ENCODE results near the gene NADK2. TPM values are rescaled to one million over a fixed set of nuclear protein-coding genes. Genes with fewer than 3 reads are reported as not detected.

NADK2 gene
- total RNA-seq, 1 experiment from 2014 or later = 21.2 TPM

GRCh38 chr5:36232533-36232932 lies 9.2 kb downstream of the NADK2 start:
- Histone ChIP-seq H3K4me3 (replicated peaks in 1 of 2; ENCODE audit: low read depth in 1 of 2, low read length in 2 of 2) (no peak overlapping the region), H3K27ac (ENCODE audit: low read depth, low read length) (no peak overlapping the region), H3K4me1 (ENCODE audit: control insufficient read depth in 1 of 2, insufficient read depth in 2 of 2, low read length in 2 of 2) (peaks cover 0 to 1% of the 10 kb centered on the region in 2 experiments; a peak in 2 of 4 replicates), H3K9ac (ENCODE audit: low read length) (no peak overlapping the region), H3K79me2 (ENCODE audit: insufficient read depth, low read length) (peaks cover 3% of the 10 kb centered on the region; the same call in 1 of the 2 replicates), H3K9me3 (ENCODE audit: control insufficient read depth in 1 of 2, insufficient read depth in 1 of 2, low read depth in 1 of 2, low read length in 2 of 2) (no peaks in the 10 kb centered on the region), H3K4me2 (ENCODE audit: low read length) (no peak overlapping the region), H3K27me3 (ENCODE audit: insufficient read depth, low read length) (no peaks in the 10 kb centered on the region), H4K20me1 (ENCODE audit: insufficient read depth) (no peaks in the 10 kb centered on the region; the same call in 1 of the 2 replicates), H2AFZ (ENCODE audit: low read depth, low read length, poor library complexity, severe bottlenecking) (no peak overlapping the region), H3K9me2 (ENCODE audit: insufficient read depth) (no peaks in the 10 kb centered on the region; the same call in 1 of the 2 replicates), H3K36me3 (ENCODE audit: control insufficient read depth in 1 of 2, insufficient read depth in 2 of 2, low read length in 2 of 2) (no peaks in the 10 kb centered on the region)
- no peak for DNase-seq (ENCODE audit: low read depth, low spot score)
- intact Hi-C loops (cut with micrococcal nuclease) = no loop called here
- no TSS peak for BruUV-seq (replicated peaks)
- CTCF ChIA-PET = no interaction called here
- no peak for TF ChIP-seq JUND (IDR thresholded peaks at IDR 0.05)
- TF ChIP-seq POLR2A (IDR thresholded peaks at IDR 0.05; ENCODE audit: borderline replicate concordance, extremely low read depth, insufficient read depth, insufficient read length) = no peak
- TF ChIP-seq ZFX (IDR thresholded peaks at IDR 0.05) = no peak
- no peak for TF ChIP-seq SRF (IDR thresholded peaks at IDR 0.05; ENCODE audit: low read depth)
- TF ChIP-seq SP1 (IDR thresholded peaks at IDR 0.05; ENCODE audit: low read depth) = no peak
- TF ChIP-seq REST (IDR thresholded peaks at IDR 0.05; ENCODE audit: low read depth) = no peak
- TF ChIP-seq TCF7L2 (IDR thresholded peaks at IDR 0.05; ENCODE audit: borderline replicate concordance, extremely low read depth, insufficient read depth, insufficient read length) = no peak
- TF ChIP-seq POLR2AphosphoS5 (IDR thresholded peaks at IDR 0.05; ENCODE audit: low read depth, low read length) = no peak
- TF ChIP-seq ZNF274 (IDR thresholded peaks at IDR 0.05; ENCODE audit: low read depth, low read length) = no peak
- TF ChIP-seq YY1 (IDR thresholded peaks at IDR 0.05; ENCODE audit: extremely low read depth, insufficient replicate concordance, low read depth, low read length) = no peak
- TF ChIP-seq ELF1 (IDR thresholded peaks at IDR 0.05; ENCODE audit: borderline replicate concordance, low read depth) = no peak
- no peak for TF ChIP-seq MAX (IDR thresholded peaks at IDR 0.05)
- no peak for TF ChIP-seq EZH2phosphoT487 (IDR thresholded peaks at IDR 0.05; ENCODE audit: borderline replicate concordance)
- POLR2A ChIA-PET = interaction anchor here (1.4 kb wide), 1 partner anchor 9 kb away, joined by 3 read pairs; the partner anchor contains the start of gene NADK2
- no peak for ATAC-seq
- RAD21 ChIA-PET (ENCODE audit: low non-redundant PET in 1 of 2, low total read pairs in 2 of 2, uncharacterized antibody in 2 of 2, unreplicated experiment in 2 of 2) = no interaction called here

Measured in HCT116 (cell line).